ENCODE results near the gene NR2E1.

Gene NR2E1

GRCh38 chr6:108200186-108200585 is 34.4 kb downstream of the NR2E1 start:
- Histone ChIP-seq H3K79me2 (ENCODE audit: control insufficient read depth, insufficient read depth, low read length, poor library complexity) (no peaks in the 10 kb centered on the region), H3K36me3 (ENCODE audit: control insufficient read depth in 1 of 2, insufficient read depth in 2 of 2, low read length in 2 of 2) (peaks cover 2% of the 10 kb centered on the region in 2 experiments)
- DNase-seq, result no peak

DNA sequence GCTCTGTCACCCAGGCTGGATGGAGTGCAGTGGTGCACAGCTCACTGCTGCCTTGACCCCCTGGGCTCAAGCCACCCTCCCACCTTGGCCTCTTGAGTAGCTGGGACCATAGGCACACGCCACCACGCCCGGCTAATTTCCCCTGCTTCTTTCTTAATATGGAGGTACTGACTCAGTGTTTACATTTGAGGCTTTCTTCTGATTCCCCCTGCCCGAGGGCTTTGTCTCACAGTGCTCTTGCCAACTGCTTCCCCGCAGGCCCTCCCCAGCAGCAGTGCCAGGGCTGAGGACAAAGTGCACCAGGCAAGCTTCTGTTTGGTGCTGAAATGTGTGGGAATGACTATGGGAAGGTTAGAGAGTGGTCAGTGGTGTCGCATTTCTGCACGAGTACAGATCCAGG is 34.8 kb downstream of the NR2E1 start:
- Histone ChIP-seq H3K79me1 (ENCODE audit: low read length) (no peaks in the 10 kb centered on the region), H3K4ac (ENCODE audit: low read depth, low read length) (no peak overlapping the region), H3K9me3 (ENCODE audit: insufficient read depth, low read depth, low read length) (peaks cover 1% of the 10 kb centered on the region), H4K8ac (ENCODE audit: low read depth, low read length) (no peak overlapping the region), H4K12ac (ENCODE audit: low read depth, low read length) (no peak overlapping the region), H2BK120ac (ENCODE audit: insufficient read depth, low read length, poor library complexity) (no peak overlapping the region), H2BK12ac (ENCODE audit: low read length) (no peak overlapping the region), H3K79me2 (ENCODE audit: control insufficient read depth, insufficient read depth, low read length, poor library complexity) (no peaks in the 10 kb centered on the region), H3K14ac (ENCODE audit: low read length) (no peak overlapping the region), H3K36me3 (ENCODE audit: control insufficient read depth in 1 of 2, insufficient read depth in 2 of 2, low read length in 2 of 2) (peaks cover 2% of the 10 kb centered on the region in 2 experiments), H2AFZ (ENCODE audit: insufficient read depth, low read length, poor library complexity) (no peak overlapping the region), H4K91ac (ENCODE audit: low read depth, low read length) (no peak overlapping the region), H3K27me3 (ENCODE audit: insufficient read depth, low read length) (no peaks in the 10 kb centered on the region), H3K4me3 (ENCODE audit: low read depth, low read length) (no peak overlapping the region), H2BK5ac (ENCODE audit: low read depth, low read length, poor library complexity) (no peak overlapping the region), H2AK5ac (ENCODE audit: low read length) (no peak overlapping the region), H3K9ac (ENCODE audit: low read length) (no peak overlapping the region), H3K23ac (ENCODE audit: low read length) (no peak overlapping the region), H3K27ac (ENCODE audit: low read depth, low read length) (no peak overlapping the region), H3K4me2 (ENCODE audit: low read length) (no peak overlapping the region), H3K18ac (ENCODE audit: low read length) (no peak overlapping the region), H3K4me1 (ENCODE audit: control insufficient read depth in 1 of 2, insufficient read depth in 2 of 2, low read length in 2 of 2) (no peaks in the 10 kb centered on the region)
- WGBS (ENCODE audit: extremely low coverage, insufficient coverage, insufficient read length), result no CpG with 5 or more reads among the region's 7 CpGs
- peak in 1 of 2 donors; percentile 18 for DNase-seq

More at GRCh38 chr6:108200186-108200585, 34.4 kb downstream of the NR2E1 start:
- Histone ChIP-seq H2BK12ac (ENCODE audit: low read length) (no peak overlapping the region), H3K9ac (ENCODE audit: low read length) (no peak overlapping the region), H2BK120ac (ENCODE audit: insufficient read depth, low read length, poor library complexity) (no peak overlapping the region), H2BK5ac (ENCODE audit: low read depth, low read length, poor library complexity) (no peak overlapping the region), H3K4me1 (ENCODE audit: control insufficient read depth in 1 of 2, insufficient read depth in 2 of 2, low read length in 2 of 2) (no peaks in the 10 kb centered on the region), H3K27ac (ENCODE audit: low read depth, low read length) (no peak overlapping the region), H3K9me3 (ENCODE audit: insufficient read depth, low read depth, low read length) (peaks cover 1% of the 10 kb centered on the region), H4K12ac (ENCODE audit: low read depth, low read length) (no peak overlapping the region), H3K27me3 (ENCODE audit: insufficient read depth, low read length) (no peaks in the 10 kb centered on the region), H3K79me1 (ENCODE audit: low read length) (no peaks in the 10 kb centered on the region), H3K4me3 (ENCODE audit: low read depth, low read length) (no peak overlapping the region), H3K4me2 (ENCODE audit: low read length) (no peak overlapping the region), H2AK5ac (ENCODE audit: low read length) (no peak overlapping the region), H4K8ac (ENCODE audit: low read depth, low read length) (no peak overlapping the region), H3K14ac (ENCODE audit: low read length) (no peak overlapping the region), H4K91ac (ENCODE audit: low read depth, low read length) (no peak overlapping the region), H3K23ac (ENCODE audit: low read length) (no peak overlapping the region), H2AFZ (ENCODE audit: insufficient read depth, low read length, poor library complexity) (no peak overlapping the region), H3K18ac (ENCODE audit: low read length) (no peak overlapping the region), H3K4ac (ENCODE audit: low read depth, low read length) (no peak overlapping the region)
- WGBS (ENCODE audit: extremely low coverage, insufficient coverage, insufficient read length), result no CpG with 5 or more reads among the region's 8 CpGs

DNA sequence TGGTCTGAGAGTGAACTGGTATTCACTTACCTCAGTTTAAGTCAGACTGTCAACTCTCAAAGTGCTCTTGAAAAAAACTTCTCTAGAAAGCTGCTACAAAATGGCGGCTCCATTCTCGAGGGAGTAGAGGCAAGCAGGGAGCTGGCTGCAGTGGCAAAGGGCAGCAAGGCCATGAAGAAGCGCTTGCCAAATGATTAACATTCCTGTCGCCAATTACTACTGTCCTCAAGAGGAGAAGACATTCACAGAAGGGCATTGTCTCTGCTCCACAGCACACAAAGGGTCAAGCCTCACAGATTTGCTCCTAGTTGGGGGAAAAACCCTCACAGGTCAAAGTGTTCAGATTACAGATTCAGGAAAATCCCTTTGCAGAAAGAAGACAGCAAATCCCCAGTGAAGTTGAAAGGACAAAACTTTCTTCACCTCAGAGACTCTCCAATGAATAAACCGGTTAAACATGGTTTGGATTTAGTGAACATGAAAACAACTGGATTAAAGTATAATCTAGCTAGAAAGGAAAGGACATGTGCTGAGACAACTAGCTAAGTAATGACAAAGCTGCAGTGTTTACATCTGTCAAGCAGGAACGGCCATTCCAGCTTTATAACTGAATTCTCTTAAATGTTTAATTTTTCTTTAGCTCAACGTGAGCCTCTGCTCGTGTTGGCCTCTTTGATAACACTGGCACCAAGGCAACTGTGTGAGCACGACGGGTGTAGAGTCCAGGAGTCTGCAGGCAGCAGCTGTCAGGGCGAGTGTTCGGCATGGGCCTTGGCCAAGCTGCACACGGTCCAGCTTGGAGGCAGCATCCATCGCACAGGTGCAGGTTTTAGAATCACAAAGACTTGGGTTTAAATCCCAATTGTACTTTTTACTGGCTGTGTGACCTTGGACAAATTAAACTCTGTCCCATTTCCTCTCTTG is 37.6 kb downstream of the NR2E1 start:
- H3K27me3 ChIP-seq (ENCODE audit: insufficient read depth, low read length), result no peaks in the 10 kb centered on the region
- H2BK5ac ChIP-seq (ENCODE audit: low read depth, low read length, poor library complexity), result no peak overlapping the region
- no peak overlapping the region for H3K4me3 ChIP-seq (ENCODE audit: low read depth, low read length)
- no peak for DNase-seq
- no peak overlapping the region for H3K14ac ChIP-seq (ENCODE audit: low read length)
- H3K9me3 ChIP-seq (ENCODE audit: insufficient read depth, low read depth, low read length), result peaks cover under 1% of the 10 kb centered on the region
- no peak overlapping the region for H3K9ac ChIP-seq (ENCODE audit: low read length)
- H3K4me1 ChIP-seq (ENCODE audit: control insufficient read depth in 1 of 2, insufficient read depth in 2 of 2, low read length in 2 of 2), result no peaks in the 10 kb centered on the region
- H2AFZ ChIP-seq (ENCODE audit: insufficient read depth, low read length, poor library complexity), result no peak overlapping the region
- peaks cover 3 to 4% of the 10 kb centered on the region in 2 experiments for H3K36me3 ChIP-seq (ENCODE audit: control insufficient read depth in 1 of 2, insufficient read depth in 2 of 2, low read length in 2 of 2)
- H2BK12ac ChIP-seq (ENCODE audit: low read length), result no peak overlapping the region
- no peak overlapping the region for H2BK120ac ChIP-seq (ENCODE audit: insufficient read depth, low read length, poor library complexity)
- no peak overlapping the region for H2AK5ac ChIP-seq (ENCODE audit: low read length)
- no peak overlapping the region for H3K23ac ChIP-seq (ENCODE audit: low read length)
- H3K4me2 ChIP-seq (ENCODE audit: low read length), result no peak overlapping the region
- no peak overlapping the region for H4K8ac ChIP-seq (ENCODE audit: low read depth, low read length)
- H4K12ac ChIP-seq (ENCODE audit: low read depth, low read length), result no peak overlapping the region
- H3K79me2 ChIP-seq (ENCODE audit: control insufficient read depth, insufficient read depth, low read length, poor library complexity), result no peaks in the 10 kb centered on the region
- H3K4ac ChIP-seq (ENCODE audit: low read depth, low read length), result no peak overlapping the region
- no peaks in the 10 kb centered on the region for H3K79me1 ChIP-seq (ENCODE audit: low read length)
- WGBS (ENCODE audit: extremely low coverage, insufficient coverage, insufficient read length), result no CpG with 5 or more reads among the region's 14 CpGs
- H3K18ac ChIP-seq (ENCODE audit: low read length), result no peak overlapping the region
- H4K91ac ChIP-seq (ENCODE audit: low read depth, low read length), result no peak overlapping the region
- H3K27ac ChIP-seq (ENCODE audit: low read depth, low read length), result no peak overlapping the region

GRCh38 chr6:108207013-108207412 is 41.2 kb downstream of the NR2E1 start:
- no peak overlapping the region for H4K12ac ChIP-seq (ENCODE audit: low read depth, low read length)
- H2BK5ac ChIP-seq (ENCODE audit: low read depth, low read length, poor library complexity), result no peak overlapping the region
- H3K4me1 ChIP-seq (ENCODE audit: control insufficient read depth in 1 of 2, insufficient read depth in 2 of 2, low read length in 2 of 2), result no peaks in the 10 kb centered on the region
- no peaks in the 10 kb centered on the region for H3K27me3 ChIP-seq (ENCODE audit: insufficient read depth, low read length)
- WGBS (ENCODE audit: extremely low coverage, insufficient coverage, insufficient read length), result no CpG with 5 or more reads among the region's 4 CpGs
- no peaks in the 10 kb centered on the region for H3K9me3 ChIP-seq (ENCODE audit: insufficient read depth, low read depth, low read length)
- H3K4ac ChIP-seq (ENCODE audit: low read depth, low read length), result no peak overlapping the region
- no peak overlapping the region for H3K23ac ChIP-seq (ENCODE audit: low read length)
- H4K8ac ChIP-seq (ENCODE audit: low read depth, low read length), result no peak overlapping the region
- H3K18ac ChIP-seq (ENCODE audit: low read length), result no peak overlapping the region
- no peak overlapping the region for H3K27ac ChIP-seq (ENCODE audit: low read depth, low read length)
- no peak overlapping the region for H3K4me2 ChIP-seq (ENCODE audit: low read length)
- no peak overlapping the region for H3K4me3 ChIP-seq (ENCODE audit: low read depth, low read length)
- no peaks in the 10 kb centered on the region for H3K79me1 ChIP-seq (ENCODE audit: low read length)
- H3K79me2 ChIP-seq (ENCODE audit: control insufficient read depth, insufficient read depth, low read length, poor library complexity), result no peaks in the 10 kb centered on the region
- no peak overlapping the region for H4K91ac ChIP-seq (ENCODE audit: low read depth, low read length)
- no peak overlapping the region for H2BK12ac ChIP-seq (ENCODE audit: low read length)
- peaks cover 4 to 5% of the 10 kb centered on the region in 2 experiments for H3K36me3 ChIP-seq (ENCODE audit: control insufficient read depth in 1 of 2, insufficient read depth in 2 of 2, low read length in 2 of 2)
- H3K9ac ChIP-seq (ENCODE audit: low read length), result no peak overlapping the region
- no peak overlapping the region for H3K14ac ChIP-seq (ENCODE audit: low read length)
- H2AK5ac ChIP-seq (ENCODE audit: low read length), result no peak overlapping the region
- no peak overlapping the region for H2BK120ac ChIP-seq (ENCODE audit: insufficient read depth, low read length, poor library complexity)
- no peak for DNase-seq
- H2AFZ ChIP-seq (ENCODE audit: insufficient read depth, low read length, poor library complexity), result no peak overlapping the region

Measured in trophoblast cell (in vitro differentiated cells and primary cell).